SK-N-SH (cell line): ENCODE results near the gene CARMIL3. TPM values are rescaled to one million over a fixed set of nuclear protein-coding genes. Genes with fewer than 3 reads are reported as not detected.

Experiments
- CTCF ChIA-PET: fragments of 300-600, 350-600 bp; formaldehyde crosslinking; extraction: SDS; loops from one replicate; lab custom pipeline; 2021; lab: Yijun Ruan, JAX
- POLR2A ChIA-PET: fragments of 350-600 bp; sonication (Branson Sonifier 250); formaldehyde crosslinking; extraction: SDS; loops from one replicate; lab custom pipeline; 2020; ENCODE audit warnings: antibody characterized with exemption, inconsistent platforms; lab: Yijun Ruan, JAX
- DNase-seq: peaks from one replicate; pipeline ENCODE4 v3.0.0; 2012
- H2AFZ ChIP-seq: fragments of 200-600 bp; sonication (generic); 2 replicates; pipeline ENCODE4 v1.8.1; 2016; ENCODE audit warnings: antibody characterized with exemption, mild to moderate bottlenecking, low read depth
- H3F3A ChIP-seq: fragments of 200-600 bp; sonication (generic); replicated peaks from 2 replicates; pipeline ENCODE3; 2016; ENCODE audit warnings: antibody characterized with exemption, mild to moderate bottlenecking; ENCODE audit not compliant: insufficient read depth
- H3K27ac ChIP-seq, 2 experiments: fragments of 200-500 bp in 1 of 2; fragments of 200-600 bp in 1 of 2; sonication (Bioruptor generic) in 1 of 2; sonication (generic), shearing (Covaris generic) in 1 of 2; 2 replicates each; pipeline versions ENCODE4 v1.5.1 to v1.6.1; 2014 to 2016; ENCODE audit warnings: low read depth in 2 of 2, inconsistent platforms in 1 of 2, low read length in 1 of 2, mild to moderate bottlenecking in 1 of 2, mixed read lengths in 1 of 2
- H3K27me3 ChIP-seq: fragments of 200-600 bp; sonication (generic), shearing (Covaris generic); 2 replicates; pipeline ENCODE4 v1.6.1; 2016; ENCODE audit warnings: mixed run types; ENCODE audit not compliant: insufficient read depth
- H3K36me3 ChIP-seq, 2 experiments: fragments of 200-500 bp in 1 of 2; fragments of 200-600 bp in 1 of 2; sonication (Bioruptor generic) in 1 of 2; sonication (generic) in 1 of 2; replicated peaks in 1 of 2; 2 replicates each; pipeline versions ENCODE3 to v1.5.1; 2014 to 2016; ENCODE audit warnings: low read length in 1 of 2, mild to moderate bottlenecking in 1 of 2; ENCODE audit not compliant: insufficient read depth in 2 of 2, control insufficient read depth in 1 of 2
- H3K4me1 ChIP-seq, 2 experiments: fragments of 200-500 bp in 1 of 2; fragments of 200-600 bp in 1 of 2; sonication (Bioruptor generic) in 1 of 2; sonication (generic), shearing (Covaris generic) in 1 of 2; 2 replicates each; pipeline versions ENCODE4 v1.5.1 to v1.6.1; 2014 to 2016; ENCODE audit warnings: low read depth in 1 of 2, low read length in 1 of 2, mixed run types in 1 of 2; ENCODE audit not compliant: insufficient read depth in 2 of 2, control insufficient read depth in 1 of 2
- H3K4me2 ChIP-seq: fragments of 200-600 bp; sonication (generic), shearing (Covaris generic); 2 replicates; pipeline ENCODE4 v1.6.1; 2017; ENCODE audit warnings: mixed run types
- H3K4me3 ChIP-seq, 2 experiments: fragments of 200-500 bp in 1 of 2; fragments of 200-600 bp in 1 of 2; sonication (Bioruptor generic) in 1 of 2; sonication (generic), shearing (Covaris generic) in 1 of 2; 2 replicates each; pipeline versions ENCODE4 v1.5.1 to v1.8.1; 2014 to 2016; ENCODE audit warnings: low read depth in 2 of 2, inconsistent platforms in 1 of 2, low read length in 1 of 2, mild to moderate bottlenecking in 1 of 2, mixed read lengths in 1 of 2, moderate library complexity in 1 of 2
- H3K79me2 ChIP-seq: fragments of 200-600 bp; sonication (generic); 2 replicates; pipeline ENCODE4 v1.8.1; 2017; ENCODE audit warnings: mild to moderate bottlenecking; ENCODE audit not compliant: insufficient read depth
- H3K9ac ChIP-seq: fragments of 200-600 bp; sonication (generic); 2 replicates; pipeline ENCODE4 v1.6.1; 2017; ENCODE audit warnings: mixed run types
- H3K9me2 ChIP-seq: fragments of 200-600 bp; sonication (generic); 2 replicates; pipeline ENCODE4 v1.6.1; 2017; ENCODE audit warnings: mixed run types
- H3K9me3 ChIP-seq: fragments of 200-600 bp; sonication (generic); 2 replicates; pipeline ENCODE4 v1.6.1; 2017; ENCODE audit warnings: mixed run types, mild to moderate bottlenecking, moderate library complexity
- H4K20me1 ChIP-seq: fragments of 200-600 bp; sonication (generic); 2 replicates; pipeline ENCODE4 v1.6.1; 2017; ENCODE audit warnings: mild to moderate bottlenecking, mixed run types; ENCODE audit not compliant: insufficient read depth
- EP300 ChIP-seq, 2 experiments: IDR thresholded peaks; 2 replicates each; pipeline versions ENCODE4 v1.4.0 to v1.6.1; 2012; ENCODE audit warnings: borderline replicate concordance in 1 of 2, low read depth in 1 of 2, low read length in 1 of 2
- FOXJ3 ChIP-seq: sonication (generic); formaldehyde crosslinking; IDR thresholded peaks from 2 replicates; pipeline ENCODE4 v1.5.1; 2020; ENCODE audit warnings: mild to moderate bottlenecking, missing genetic modification reagents
- FOXM1 ChIP-seq: IDR thresholded peaks from 2 replicates; pipeline ENCODE4 v1.4.0; 2012; ENCODE audit warnings: low read depth, mild to moderate bottlenecking
- GATA2 ChIP-seq: sonication (generic); formaldehyde crosslinking; IDR thresholded peaks from 2 replicates; pipeline ENCODE4 v1.5.0; 2020; ENCODE audit warnings: mild to moderate bottlenecking, missing genetic modification reagents
- IRF3 ChIP-seq: fragments of 150-350 bp; IDR thresholded peaks from 2 replicates; pipeline ENCODE4 v1.6.1; 2016; ENCODE audit warnings: mild to moderate bottlenecking, low read depth, low read length
- MAX ChIP-seq: IDR thresholded peaks from 2 replicates; pipeline ENCODE4 v1.4.0; 2012; ENCODE audit warnings: low read depth
- MXI1 ChIP-seq: IDR thresholded peaks from 2 replicates; pipeline ENCODE4 v1.6.1; 2012; ENCODE audit warnings: mild to moderate bottlenecking, low read depth, low read length, improper control_type of control experiment
- PBX3 ChIP-seq: IDR thresholded peaks from 2 replicates; pipeline ENCODE4; 2012
- POLR2AphosphoS5 ChIP-seq: IDR thresholded peaks from 2 replicates; pipeline ENCODE4 v1.6.1; 2012; ENCODE audit warnings: low read depth, low read length
- REST ChIP-seq: IDR thresholded peaks from 2 replicates; pipeline ENCODE4 v1.6.1; 2012; ENCODE audit warnings: mild to moderate bottlenecking, low read depth, low read length, moderate library complexity
- RFX5 ChIP-seq: IDR thresholded peaks from 2 replicates; pipeline ENCODE4 v1.6.1; 2012; ENCODE audit warnings: mild to moderate bottlenecking, improper control_type of control experiment, low read length
- TEAD4 ChIP-seq: IDR thresholded peaks from 2 replicates; pipeline ENCODE4 v1.4.0; 2012; ENCODE audit warnings: mild to moderate bottlenecking, borderline replicate concordance; ENCODE audit not compliant: insufficient read depth
- USF1 ChIP-seq: IDR thresholded peaks from 2 replicates; pipeline ENCODE4 v1.4.0; 2012; ENCODE audit warnings: low read depth, borderline replicate concordance
- ZBTB33 ChIP-seq: IDR thresholded peaks from 2 replicates; pipeline ENCODE4 v1.4.0; 2012; ENCODE audit warnings: low read depth, borderline replicate concordance
- WGBS: methylation state at CpG from one replicate; pipeline ENCODE4 v1.1.6; 2017; ENCODE audit warnings: low lambda C conversion rate; 5-methylcytosine and 5-hydroxymethylcytosine counted together
- polyA plus RNA-seq, 3 experiments: library from polyadenylated mRNA; depleted of rRNA; stranded (reverse); fragments of >200 nt; gene quantifications; 2 replicates each; pipeline ENCODE4 v1.2.3, GENCODE V29; 2012

CARMIL3 gene
- polyA plus RNA-seq, 1 of the 3 experiments (the other 2 are of a cell fraction): 0.43 TPM

GRCh38 chr14:24072881-24073877, 21.4 kb downstream of the CARMIL3 start:
- H4K20me1 ChIP-seq: no peaks in the 10 kb centered on the region
- no peak overlapping the region for H3K4me3 ChIP-seq
- H3K9ac ChIP-seq: no peak overlapping the region
- no peaks in the 10 kb centered on the region; the same call in 1 of the 2 replicates for H3K27me3 ChIP-seq
- H3K36me3 ChIP-seq: no peaks in the 10 kb centered on the region
- H3K4me2 ChIP-seq: no peak overlapping the region
- 76% methylated on average over 22 of the region's 26 CpGs for WGBS
- CTCF ChIA-PET: interaction anchor here (1.5 to 42.8 kb wide), 4 partner anchors 8 to 27 kb away, joined by 4 to 1159 read pairs (median 151); partner anchors contain the start of gene PCK2
- H3F3A ChIP-seq: no peaks in the 10 kb centered on the region
- no peaks in the 10 kb centered on the region for H3K79me2 ChIP-seq
- no peak overlapping the region for H3K27ac ChIP-seq
- H3K9me2 ChIP-seq: no peaks in the 10 kb centered on the region
- TF ChIP-seq FOXM1: no peak
- TF ChIP-seq MAX: no peak
- no peak for TF ChIP-seq POLR2AphosphoS5
- TF ChIP-seq FOXJ3 (CRISPR knock-in tag): no peak
- TF ChIP-seq TEAD4: no peak
- no peak for TF ChIP-seq USF1
- TF ChIP-seq EP300 (IDR thresholded peaks at IDR 0.05; ENCODE audit: borderline replicate concordance in 1 of 2, low read depth in 1 of 2, low read length in 1 of 2): no peak
- no peak for TF ChIP-seq REST
- no peak for TF ChIP-seq PBX3
- no peak for TF ChIP-seq MXI1
- no peak for TF ChIP-seq RFX5
- TF ChIP-seq ZBTB33: no peak
- no peak for TF ChIP-seq IRF3
- no peak for TF ChIP-seq GATA2 (CRISPR knock-in tag)
- H3K4me1 ChIP-seq: no peaks in the 10 kb centered on the region; a peak in 1 of 4 replicates
- H2AFZ ChIP-seq: no peak overlapping the region
- no peak for DNase-seq
- H3K9me3 ChIP-seq: no peaks in the 10 kb centered on the region
- POLR2A ChIA-PET: interaction anchor here (1.8 kb wide), 1 partner anchor 22 kb away, joined by 3 read pairs; the partner anchor contains the start of gene CARMIL3
